HepG2 (cell line): Measurements from ENCODE around the gene FNDC8. TPM values are rescaled to one million over a fixed set of nuclear protein-coding genes. Genes with fewer than 3 reads are reported as not detected.
A peak's percentile ranks its signal among the peaks of the same experiment; 100 is the strongest.

Experiments used
- ATAC-seq: fragments of 200-7000 bp; cut with Tn5 transposase; 3 replicates; pipeline ENCODE4 v1.9.1; 2020; ENCODE audit warnings: mild to moderate bottlenecking, moderate library complexity
- BruUV-seq: library from RNA; stranded (reverse); fragments of 400-500 nt; replicated peaks from 2 replicates; lab custom pipeline; 2021; lab: Mats Ljungman, UMichigan
- CTCF ChIA-PET: fragments of 300-600 bp; formaldehyde crosslinking; extraction: SDS; loops from one replicate; lab custom pipeline; 2021; ENCODE audit warnings: low total read pairs, inconsistent platforms, low intra/inter-chr PET ratio; lab: Yijun Ruan, JAX
- POLR2A ChIA-PET: fragments of 350-600 bp; sonication (Branson Sonifier 250); formaldehyde crosslinking; loops from one replicate; lab custom pipeline; 2020; ENCODE audit warnings: antibody characterized with exemption, inconsistent platforms; lab: Yijun Ruan, JAX
- DNase-seq: peaks from one replicate; pipeline ENCODE4 v3.0.0-alpha.2; 2015; ENCODE audit warnings: low spot score
- FAIRE-seq: peaks from 3 replicates; lab custom pipeline; 2011; peaks lifted over from hg19 to GRCh38; lab: Jason Lieb, UNC
- H2AFZ ChIP-seq: one replicate; pipeline ENCODE4 v1.6.1; 2011; ENCODE audit warnings: low read length, inconsistent platforms
- H3K27ac ChIP-seq: fragments of 300-600 bp; 3 replicates; pipeline ENCODE4 v1.8.0; 2011; ENCODE audit warnings: mixed run types, mild to moderate bottlenecking, mixed read lengths, low read length, inconsistent platforms; ENCODE audit not compliant: insufficient read depth; ENCODE audit errors: extremely low read length
- H3K27me3 ChIP-seq, 2 experiments: fragments of 200-600 bp in 1 of 2; 2 replicates in 1 of 2; 3 replicates in 1 of 2; pipeline versions ENCODE4 v1.6.0 to v1.8.0; 2011; ENCODE audit warnings: low read length in 2 of 2, mild to moderate bottlenecking in 2 of 2, moderate library complexity in 2 of 2, inconsistent platforms in 1 of 2; ENCODE audit not compliant: insufficient read depth in 2 of 2, control insufficient read depth in 1 of 2
- H3K36me3 ChIP-seq, 2 experiments: fragments of 200-600 bp in 1 of 2; replicated peaks in 1 of 2; 2 replicates in 1 of 2; 3 replicates in 1 of 2; pipeline versions ENCODE4 v1.5.1 to v1.8.0; 2011; ENCODE audit warnings: low read length in 2 of 2, inconsistent platforms in 1 of 2; ENCODE audit not compliant: insufficient read depth in 2 of 2, control insufficient read depth in 1 of 2
- H3K4me1 ChIP-seq: 2 replicates; pipeline ENCODE4 v1.5.1; 2012; ENCODE audit warnings: low read length, inconsistent platforms; ENCODE audit not compliant: insufficient read depth
- H3K4me2 ChIP-seq: 2 replicates; pipeline ENCODE4 v1.6.0; 2011; ENCODE audit warnings: low read depth, low read length, inconsistent platforms
- H3K4me3 ChIP-seq, 3 experiments: fragments of 200-600 bp in 1 of 3; sonication (generic), shearing (Covaris generic) in 1 of 3; replicated peaks in 1 of 3; 2 replicates each; pipeline ENCODE4 v1.5.1; 2011 to 2016; ENCODE audit warnings: low read length in 3 of 3, inconsistent platforms in 2 of 3, low read depth in 2 of 3, mild to moderate bottlenecking in 2 of 3, control low read depth in 1 of 3, mixed read lengths in 1 of 3; ENCODE audit not compliant: insufficient read depth in 1 of 3
- H3K79me2 ChIP-seq: one replicate; pipeline ENCODE4 v1.6.1; 2011; ENCODE audit warnings: low read length, inconsistent platforms; ENCODE audit not compliant: insufficient read depth
- H3K9ac ChIP-seq: 2 replicates; pipeline ENCODE4 v1.6.0; 2011; ENCODE audit warnings: mild to moderate bottlenecking, low read depth, low read length, inconsistent platforms; ENCODE audit not compliant: insufficient read depth
- H3K9me3 ChIP-seq: 2 replicates; pipeline ENCODE4 v1.5.1; 2012; ENCODE audit warnings: mild to moderate bottlenecking, low read length
- H4K20me1 ChIP-seq: 2 replicates; pipeline ENCODE4 v1.6.0; 2011; ENCODE audit warnings: inconsistent platforms, mild to moderate bottlenecking, low read length, moderate library complexity; ENCODE audit not compliant: insufficient read depth
- BHLHE40 ChIP-seq: IDR thresholded peaks from 2 replicates; pipeline ENCODE4 v1.6.1; 2011; ENCODE audit warnings: low read length, improper control_type of control experiment
- RBFOX2 ChIP-seq: fragments of 200-400 bp; formaldehyde crosslinking; IDR thresholded peaks from 2 replicates; pipeline ENCODE4 v1.6.1; 2017; ENCODE audit warnings: low read depth, mild to moderate bottlenecking, low read length
- RNF219 ChIP-seq: sonication (generic); formaldehyde crosslinking; IDR thresholded peaks from 2 replicates; pipeline ENCODE4 v1.5.0; 2020; ENCODE audit warnings: mild to moderate bottlenecking, missing genetic modification reagents
- WGBS: methylation state at CpG from one replicate; pipeline ENCODE4 v1.1.6; 2017; ENCODE audit warnings: low lambda C conversion rate; 5-methylcytosine and 5-hydroxymethylcytosine counted together
- in situ Hi-C: cut with HindIII; loops from 2 replicates; pipeline ENCODE4 v1.10.0; 2017; ENCODE audit warnings: low pct_unique_long_range_greater_than_20kb; ENCODE audit not compliant: extremely low pct_ligation_motif_present
- intact Hi-C: fragments of 100-400 bp; cut with micrococcal nuclease; formaldehyde crosslinking; loops from one replicate; pipeline ENCODE4 v1.10.0; 2022; ENCODE audit not compliant: unreplicated experiment
- polyA plus RNA-seq, 8 experiments: library from polyadenylated mRNA; depleted of rRNA in 3 of 8; stranded (reverse) in 7 of 8; unstranded in 1 of 8; fragments of >200 nt; fragmentation: Illumina TruSeq in 4 of 8; extraction: Trizol in 4 of 8; gene quantifications; 2 replicates each; pipeline versions ENCODE4 v1.2.1 to v1.2.3, GENCODE V29; 2011 to 2016; ENCODE audit warnings: low read depth in 4 of 8, missing spikeins in 1 of 8, mixed read lengths in 1 of 8; ENCODE audit not compliant: insufficient read depth in 1 of 8
- total RNA-seq, 5 experiments: library from RNA; depleted of rRNA; stranded (reverse); fragments of >200 nt; fragmentation: Illumina TruSeq; extraction: Trizol; gene quantifications; 2 replicates each; pipeline ENCODE4 v1.2.3, GENCODE V29; 2016; ENCODE audit warnings: low read depth in 1 of 5
- TF ChIP-seq, protein P1 (sequence below): sonication (generic); formaldehyde crosslinking; IDR thresholded peaks from 2 replicates; pipeline ENCODE4 v1.4.0; 2020; ENCODE audit warnings: missing genetic modification reagents, borderline replicate concordance

FNDC8 gene
- total and polyA plus RNA-seq, 2 of the 13 experiments (the other 11 are each of a cell fraction or from before 2014, with no cell fraction given) = not detected

DNA sequence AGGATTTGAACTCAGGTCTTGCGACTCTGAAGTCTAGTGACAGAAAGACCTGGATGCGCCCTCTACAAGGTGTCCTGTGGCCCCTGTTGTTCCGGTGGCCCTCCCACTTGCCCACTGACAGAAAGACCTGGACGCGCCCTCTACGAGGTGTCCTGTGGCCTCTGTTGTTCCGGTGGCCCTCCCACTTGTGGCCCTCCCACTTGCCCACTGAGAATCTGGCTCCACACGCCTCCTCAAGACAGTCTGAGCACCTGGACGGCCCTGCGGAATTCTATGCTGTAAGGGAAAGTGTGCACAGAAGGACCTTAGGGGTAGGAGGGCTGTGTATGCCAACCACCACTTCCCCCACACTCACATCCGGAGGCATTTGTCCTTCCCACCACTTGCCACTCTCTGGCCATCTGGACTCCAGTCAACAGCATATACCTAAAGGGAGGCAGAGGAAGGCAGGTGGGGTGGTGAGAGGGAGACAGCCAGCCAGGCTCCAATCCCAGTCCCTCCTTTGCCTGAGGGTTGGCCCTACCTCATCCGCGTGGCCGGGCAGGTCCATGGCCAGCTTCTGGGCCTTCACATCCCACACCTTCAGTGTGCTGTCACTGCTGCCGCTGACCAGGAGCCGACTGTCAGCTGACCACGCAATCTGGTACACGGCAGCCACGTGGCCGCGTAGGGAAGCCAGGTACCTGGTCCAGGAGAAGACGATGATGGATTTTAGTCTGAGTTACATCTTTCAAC, 11.6 kb downstream of the FNDC8 start:
- ATAC-seq = no peak
- no peak overlapping the region for H3K4me2 ChIP-seq
- no peak for FAIRE-seq
- DNase-seq = no peak
- no TSS peak for BruUV-seq
- no peaks in the 10 kb centered on the region for H3K27me3 ChIP-seq
- ChIA-PET POLR2A (no interaction called here), CTCF (no interaction called here)
- no peak overlapping the region for H3K27ac ChIP-seq
- no peak overlapping the region for H3K4me3 ChIP-seq
- no peak overlapping the region for H3K9ac ChIP-seq
- H4K20me1 ChIP-seq = no peaks in the 10 kb centered on the region
- H3K36me3 ChIP-seq = peaks cover 24 to 64% of the 10 kb centered on the region in 2 experiments
- no peaks in the 10 kb centered on the region for H3K79me2 ChIP-seq
- TF ChIP-seq RNF219 (CRISPR knock-in tag) (no peak), BHLHE40 (no peak), RBFOX2 (0 out of 2 replicates have a peak, but pooled peaks have one; percentile 28)
- TF ChIP-seq, protein P1, sequence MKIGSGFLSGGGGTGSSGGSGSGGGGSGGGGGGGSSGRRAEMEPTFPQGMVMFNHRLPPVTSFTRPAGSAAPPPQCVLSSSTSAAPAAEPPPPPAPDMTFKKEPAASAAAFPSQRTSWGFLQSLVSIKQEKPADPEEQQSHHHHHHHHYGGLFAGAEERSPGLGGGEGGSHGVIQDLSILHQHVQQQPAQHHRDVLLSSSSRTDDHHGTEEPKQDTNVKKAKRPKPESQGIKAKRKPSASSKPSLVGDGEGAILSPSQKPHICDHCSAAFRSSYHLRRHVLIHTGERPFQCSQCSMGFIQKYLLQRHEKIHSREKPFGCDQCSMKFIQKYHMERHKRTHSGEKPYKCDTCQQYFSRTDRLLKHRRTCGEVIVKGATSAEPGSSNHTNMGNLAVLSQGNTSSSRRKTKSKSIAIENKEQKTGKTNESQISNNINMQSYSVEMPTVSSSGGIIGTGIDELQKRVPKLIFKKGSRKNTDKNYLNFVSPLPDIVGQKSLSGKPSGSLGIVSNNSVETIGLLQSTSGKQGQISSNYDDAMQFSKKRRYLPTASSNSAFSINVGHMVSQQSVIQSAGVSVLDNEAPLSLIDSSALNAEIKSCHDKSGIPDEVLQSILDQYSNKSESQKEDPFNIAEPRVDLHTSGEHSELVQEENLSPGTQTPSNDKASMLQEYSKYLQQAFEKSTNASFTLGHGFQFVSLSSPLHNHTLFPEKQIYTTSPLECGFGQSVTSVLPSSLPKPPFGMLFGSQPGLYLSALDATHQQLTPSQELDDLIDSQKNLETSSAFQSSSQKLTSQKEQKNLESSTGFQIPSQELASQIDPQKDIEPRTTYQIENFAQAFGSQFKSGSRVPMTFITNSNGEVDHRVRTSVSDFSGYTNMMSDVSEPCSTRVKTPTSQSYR (CRISPR knock-in tag) = no peak
- no peak overlapping the region for H2AFZ ChIP-seq
- intact Hi-C loops = no loop called here
- H3K4me1 ChIP-seq = no peaks in the 10 kb centered on the region
- no peaks in the 10 kb centered on the region for H3K9me3 ChIP-seq
- 99% methylated on average over 19 of the region's 22 CpGs for WGBS
- in situ Hi-C loops = no loop called here
